HepG2 (cell line): ENCODE data around the gene GGNBP2. TPM values are rescaled to one million over a fixed set of nuclear protein-coding genes. Genes with fewer than 3 reads are reported as not detected.

Experiments used
- ATAC-seq: fragments of 200-7000 bp; cut with Tn5 transposase; 3 replicates; pipeline ENCODE4 v1.9.1; 2020; ENCODE audit warnings: mild to moderate bottlenecking, moderate library complexity
- BruUV-seq: library from RNA; stranded (reverse); fragments of 400-500 nt; replicated peaks from 2 replicates; lab custom pipeline; 2021; lab: Mats Ljungman, UMichigan
- CTCF ChIA-PET: fragments of 300-600 bp; formaldehyde crosslinking; extraction: SDS; loops from one replicate; lab custom pipeline; 2021; ENCODE audit warnings: low total read pairs, inconsistent platforms, low intra/inter-chr PET ratio; lab: Yijun Ruan, JAX
- POLR2A ChIA-PET: fragments of 350-600 bp; sonication (Branson Sonifier 250); formaldehyde crosslinking; loops from one replicate; lab custom pipeline; 2020; ENCODE audit warnings: antibody characterized with exemption, inconsistent platforms; lab: Yijun Ruan, JAX
- DNase-seq: peaks from one replicate; pipeline ENCODE4 v3.0.0-alpha.2; 2015; ENCODE audit warnings: low spot score
- FAIRE-seq: peaks from 3 replicates; lab custom pipeline; 2011; peaks lifted over from hg19 to GRCh38; lab: Jason Lieb, UNC
- H2AFZ ChIP-seq: one replicate; pipeline ENCODE4 v1.6.1; 2011; ENCODE audit warnings: low read length, inconsistent platforms
- H3K27ac ChIP-seq: fragments of 300-600 bp; 3 replicates; pipeline ENCODE4 v1.8.0; 2011; ENCODE audit warnings: mixed run types, mild to moderate bottlenecking, mixed read lengths, low read length, inconsistent platforms; ENCODE audit not compliant: insufficient read depth; ENCODE audit errors: extremely low read length
- H3K27me3 ChIP-seq, 2 experiments: fragments of 200-600 bp in 1 of 2; 2 replicates in 1 of 2; 3 replicates in 1 of 2; pipeline versions ENCODE4 v1.6.0 to v1.8.0; 2011; ENCODE audit warnings: low read length in 2 of 2, mild to moderate bottlenecking in 2 of 2, moderate library complexity in 2 of 2, inconsistent platforms in 1 of 2; ENCODE audit not compliant: insufficient read depth in 2 of 2, control insufficient read depth in 1 of 2
- H3K36me3 ChIP-seq, 2 experiments: fragments of 200-600 bp in 1 of 2; replicated peaks in 1 of 2; 2 replicates in 1 of 2; 3 replicates in 1 of 2; pipeline versions ENCODE4 v1.5.1 to v1.8.0; 2011; ENCODE audit warnings: low read length in 2 of 2, inconsistent platforms in 1 of 2; ENCODE audit not compliant: insufficient read depth in 2 of 2, control insufficient read depth in 1 of 2
- H3K4me1 ChIP-seq: 2 replicates; pipeline ENCODE4 v1.5.1; 2012; ENCODE audit warnings: low read length, inconsistent platforms; ENCODE audit not compliant: insufficient read depth
- H3K4me2 ChIP-seq: 2 replicates; pipeline ENCODE4 v1.6.0; 2011; ENCODE audit warnings: low read depth, low read length, inconsistent platforms
- H3K4me3 ChIP-seq, 3 experiments: fragments of 200-600 bp in 1 of 3; sonication (generic), shearing (Covaris generic) in 1 of 3; replicated peaks in 1 of 3; 2 replicates each; pipeline ENCODE4 v1.5.1; 2011 to 2016; ENCODE audit warnings: low read length in 3 of 3, inconsistent platforms in 2 of 3, low read depth in 2 of 3, mild to moderate bottlenecking in 2 of 3, control low read depth in 1 of 3, mixed read lengths in 1 of 3; ENCODE audit not compliant: insufficient read depth in 1 of 3
- H3K79me2 ChIP-seq: one replicate; pipeline ENCODE4 v1.6.1; 2011; ENCODE audit warnings: low read length, inconsistent platforms; ENCODE audit not compliant: insufficient read depth
- H3K9ac ChIP-seq: 2 replicates; pipeline ENCODE4 v1.6.0; 2011; ENCODE audit warnings: mild to moderate bottlenecking, low read depth, low read length, inconsistent platforms; ENCODE audit not compliant: insufficient read depth
- H3K9me3 ChIP-seq: 2 replicates; pipeline ENCODE4 v1.5.1; 2012; ENCODE audit warnings: mild to moderate bottlenecking, low read length
- H4K20me1 ChIP-seq: 2 replicates; pipeline ENCODE4 v1.6.0; 2011; ENCODE audit warnings: inconsistent platforms, mild to moderate bottlenecking, low read length, moderate library complexity; ENCODE audit not compliant: insufficient read depth
- HNRNPUL1 ChIP-seq: fragments of 200-400 bp; formaldehyde crosslinking; IDR thresholded peaks from 2 replicates; pipeline ENCODE4 v1.6.1; 2017; ENCODE audit warnings: low read depth, mild to moderate bottlenecking, low read length, moderate library complexity
- KAT8 ChIP-seq: IDR thresholded peaks from 2 replicates; pipeline ENCODE4 v1.6.1; 2016; ENCODE audit warnings: missing genetic modification reagents, missing compliant biosample characterization
- ONECUT2 ChIP-seq: sonication (generic); formaldehyde crosslinking; IDR thresholded peaks from 2 replicates; pipeline ENCODE4 v1.4.0; 2020; ENCODE audit warnings: missing genetic modification reagents
- PHF20 ChIP-seq: sonication (generic); formaldehyde crosslinking; IDR thresholded peaks from 2 replicates; pipeline ENCODE4 v1.5.0; 2020; ENCODE audit warnings: mild to moderate bottlenecking, missing genetic modification reagents
- ZNF225 ChIP-seq: sonication (generic); formaldehyde crosslinking; IDR thresholded peaks from 2 replicates; pipeline ENCODE4 v1.4.0; 2020; ENCODE audit warnings: mild to moderate bottlenecking, missing genetic modification reagents
- ZSCAN5A ChIP-seq: sonication (generic); formaldehyde crosslinking; IDR thresholded peaks from 2 replicates; pipeline ENCODE4 v1.8.0; 2022; ENCODE audit warnings: mild to moderate bottlenecking, missing genetic modification reagents, borderline replicate concordance
- ZSCAN9 ChIP-seq: IDR thresholded peaks from 2 replicates; pipeline ENCODE4 v1.6.1; 2016; ENCODE audit warnings: borderline replicate concordance
- in situ Hi-C: cut with HindIII; loops from 2 replicates; pipeline ENCODE4 v1.10.0; 2017; ENCODE audit warnings: low pct_unique_long_range_greater_than_20kb; ENCODE audit not compliant: extremely low pct_ligation_motif_present
- intact Hi-C: fragments of 100-400 bp; cut with micrococcal nuclease; formaldehyde crosslinking; loops from one replicate; pipeline ENCODE4 v1.10.0; 2022; ENCODE audit not compliant: unreplicated experiment
- polyA plus RNA-seq, 8 experiments: library from polyadenylated mRNA; depleted of rRNA in 3 of 8; stranded (reverse) in 7 of 8; unstranded in 1 of 8; fragments of >200 nt; fragmentation: Illumina TruSeq in 4 of 8; extraction: Trizol in 4 of 8; gene quantifications; 2 replicates each; pipeline versions ENCODE4 v1.2.1 to v1.2.3, GENCODE V29; 2011 to 2016; ENCODE audit warnings: low read depth in 4 of 8, missing spikeins in 1 of 8, mixed read lengths in 1 of 8; ENCODE audit not compliant: insufficient read depth in 1 of 8
- total RNA-seq, 5 experiments: library from RNA; depleted of rRNA; stranded (reverse); fragments of >200 nt; fragmentation: Illumina TruSeq; extraction: Trizol; gene quantifications; 2 replicates each; pipeline ENCODE4 v1.2.3, GENCODE V29; 2016; ENCODE audit warnings: low read depth in 1 of 5
- TF ChIP-seq, protein P1 (sequence below): IDR thresholded peaks from 2 replicates; pipeline ENCODE4 v1.6.1; 2012; ENCODE audit warnings: low read length, improper control_type of control experiment
- TF ChIP-seq, protein P2 (sequence below): sonication (generic); formaldehyde crosslinking; conservative IDR thresholded peaks from 2 replicates; pipeline ENCODE4 v1.8.0; 2022; ENCODE audit warnings: mild to moderate bottlenecking, moderate library complexity, missing genetic modification reagents

GGNBP2 gene
- total and polyA plus RNA-seq, 2 of the 13 experiments (the other 11 are each of a cell fraction or from before 2014, with no cell fraction given) = 53.3 to 84.2 TPM

GRCh38 chr17:36529121-36529520 is 15.6 kb upstream of the GGNBP2 start:
- CTCF ChIA-PET = no interaction called here
- no peak for DNase-seq
- no peaks in the 10 kb centered on the region for H3K27me3 ChIP-seq
- H3K4me2 ChIP-seq = no peak overlapping the region
- H3K4me1 ChIP-seq = peaks cover 20% of the 10 kb centered on the region
- H2AFZ ChIP-seq = no peak overlapping the region
- H4K20me1 ChIP-seq = no peaks in the 10 kb centered on the region
- H3K9me3 ChIP-seq = no peaks in the 10 kb centered on the region
- no peak overlapping the region for H3K4me3 ChIP-seq
- H3K36me3 ChIP-seq = peaks cover 30 to 72% of the 10 kb centered on the region in 2 experiments
- no TSS peak for BruUV-seq
- H3K9ac ChIP-seq = no peak overlapping the region
- H3K79me2 ChIP-seq = peaks cover 13% of the 10 kb centered on the region
- in situ Hi-C loops = no loop called here
- no peak for TF ChIP-seq ONECUT2 (CRISPR knock-in tag)
- TF ChIP-seq KAT8 (CRISPR knock-in tag) = no peak
- TF ChIP-seq, protein P1, sequence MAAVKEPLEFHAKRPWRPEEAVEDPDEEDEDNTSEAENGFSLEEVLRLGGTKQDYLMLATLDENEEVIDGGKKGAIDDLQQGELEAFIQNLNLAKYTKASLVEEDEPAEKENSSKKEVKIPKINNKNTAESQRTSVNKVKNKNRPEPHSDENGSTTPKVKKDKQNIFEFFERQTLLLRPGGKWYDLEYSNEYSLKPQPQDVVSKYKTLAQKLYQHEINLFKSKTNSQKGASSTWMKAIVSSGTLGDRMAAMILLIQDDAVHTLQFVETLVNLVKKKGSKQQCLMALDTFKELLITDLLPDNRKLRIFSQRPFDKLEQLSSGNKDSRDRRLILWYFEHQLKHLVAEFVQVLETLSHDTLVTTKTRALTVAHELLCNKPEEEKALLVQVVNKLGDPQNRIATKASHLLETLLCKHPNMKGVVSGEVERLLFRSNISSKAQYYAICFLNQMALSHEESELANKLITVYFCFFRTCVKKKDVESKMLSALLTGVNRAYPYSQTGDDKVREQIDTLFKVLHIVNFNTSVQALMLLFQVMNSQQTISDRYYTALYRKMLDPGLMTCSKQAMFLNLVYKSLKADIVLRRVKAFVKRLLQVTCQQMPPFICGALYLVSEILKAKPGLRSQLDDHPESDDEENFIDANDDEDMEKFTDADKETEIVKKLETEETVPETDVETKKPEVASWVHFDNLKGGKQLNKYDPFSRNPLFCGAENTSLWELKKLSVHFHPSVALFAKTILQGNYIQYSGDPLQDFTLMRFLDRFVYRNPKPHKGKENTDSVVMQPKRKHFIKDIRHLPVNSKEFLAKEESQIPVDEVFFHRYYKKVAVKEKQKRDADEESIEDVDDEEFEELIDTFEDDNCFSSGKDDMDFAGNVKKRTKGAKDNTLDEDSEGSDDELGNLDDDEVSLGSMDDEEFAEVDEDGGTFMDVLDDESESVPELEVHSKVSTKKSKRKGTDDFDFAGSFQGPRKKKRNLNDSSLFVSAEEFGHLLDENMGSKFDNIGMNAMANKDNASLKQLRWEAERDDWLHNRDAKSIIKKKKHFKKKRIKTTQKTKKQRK = no peak
- TF ChIP-seq ZNF225 (CRISPR knock-in tag) = no peak
- no peak for TF ChIP-seq ZSCAN9 (CRISPR knock-in tag)
- no peak for TF ChIP-seq ZSCAN5A (CRISPR knock-in tag)
- TF ChIP-seq, protein P2, sequence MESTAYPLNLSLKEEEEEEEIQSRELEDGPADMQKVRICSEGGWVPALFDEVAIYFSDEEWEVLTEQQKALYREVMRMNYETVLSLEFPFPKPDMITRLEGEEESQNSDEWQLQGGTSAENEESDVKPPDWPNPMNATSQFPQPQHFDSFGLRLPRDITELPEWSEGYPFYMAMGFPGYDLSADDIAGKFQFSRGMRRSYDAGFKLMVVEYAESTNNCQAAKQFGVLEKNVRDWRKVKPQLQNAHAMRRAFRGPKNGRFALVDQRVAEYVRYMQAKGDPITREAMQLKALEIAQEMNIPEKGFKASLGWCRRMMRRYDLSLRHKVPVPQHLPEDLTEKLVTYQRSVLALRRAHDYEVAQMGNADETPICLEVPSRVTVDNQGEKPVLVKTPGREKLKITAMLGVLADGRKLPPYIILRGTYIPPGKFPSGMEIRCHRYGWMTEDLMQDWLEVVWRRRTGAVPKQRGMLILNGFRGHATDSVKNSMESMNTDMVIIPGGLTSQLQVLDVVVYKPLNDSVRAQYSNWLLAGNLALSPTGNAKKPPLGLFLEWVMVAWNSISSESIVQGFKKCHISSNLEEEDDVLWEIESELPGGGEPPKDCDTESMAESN = no peak
- no peak for TF ChIP-seq PHF20 (CRISPR knock-in tag)
- no peak for TF ChIP-seq HNRNPUL1
- no peak for ATAC-seq
- POLR2A ChIA-PET = no interaction called here
- no peak overlapping the region for H3K27ac ChIP-seq
- intact Hi-C loops = no loop called here
- FAIRE-seq = no peak
